ENCODE results near the gene TMEM86A. TPM values are rescaled to one million over a fixed set of nuclear protein-coding genes. Genes with fewer than 3 reads are reported as not detected.

Gene TMEM86A
- total RNA-seq, 1 donor from 2014 or later = 0.53 TPM

- FAIRE-seq (no peak), DNase-seq (ENCODE audit: low read depth) (no peak)
- Histone ChIP-seq H3K4me3 (ENCODE audit: low read depth, low read length) (no peak overlapping the region), H3K27me3 (ENCODE audit: control insufficient read depth, insufficient read depth, low read length) (no peaks in the 10 kb centered on the region), H3K36me3 (ENCODE audit: control insufficient read depth, insufficient read depth, low read length) (no peaks in the 10 kb centered on the region)
- TF ChIP-seq, protein P1, sequence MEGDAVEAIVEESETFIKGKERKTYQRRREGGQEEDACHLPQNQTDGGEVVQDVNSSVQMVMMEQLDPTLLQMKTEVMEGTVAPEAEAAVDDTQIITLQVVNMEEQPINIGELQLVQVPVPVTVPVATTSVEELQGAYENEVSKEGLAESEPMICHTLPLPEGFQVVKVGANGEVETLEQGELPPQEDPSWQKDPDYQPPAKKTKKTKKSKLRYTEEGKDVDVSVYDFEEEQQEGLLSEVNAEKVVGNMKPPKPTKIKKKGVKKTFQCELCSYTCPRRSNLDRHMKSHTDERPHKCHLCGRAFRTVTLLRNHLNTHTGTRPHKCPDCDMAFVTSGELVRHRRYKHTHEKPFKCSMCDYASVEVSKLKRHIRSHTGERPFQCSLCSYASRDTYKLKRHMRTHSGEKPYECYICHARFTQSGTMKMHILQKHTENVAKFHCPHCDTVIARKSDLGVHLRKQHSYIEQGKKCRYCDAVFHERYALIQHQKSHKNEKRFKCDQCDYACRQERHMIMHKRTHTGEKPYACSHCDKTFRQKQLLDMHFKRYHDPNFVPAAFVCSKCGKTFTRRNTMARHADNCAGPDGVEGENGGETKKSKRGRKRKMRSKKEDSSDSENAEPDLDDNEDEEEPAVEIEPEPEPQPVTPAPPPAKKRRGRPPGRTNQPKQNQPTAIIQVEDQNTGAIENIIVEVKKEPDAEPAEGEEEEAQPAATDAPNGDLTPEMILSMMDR (IDR thresholded peaks at IDR 0.05; ENCODE audit: insufficient read depth, low read length, severe bottlenecking) = no peak
Observed at GRCh38 chr11:18737642-18738041, 39.1 kb downstream of the TMEM86A start.

DNA sequence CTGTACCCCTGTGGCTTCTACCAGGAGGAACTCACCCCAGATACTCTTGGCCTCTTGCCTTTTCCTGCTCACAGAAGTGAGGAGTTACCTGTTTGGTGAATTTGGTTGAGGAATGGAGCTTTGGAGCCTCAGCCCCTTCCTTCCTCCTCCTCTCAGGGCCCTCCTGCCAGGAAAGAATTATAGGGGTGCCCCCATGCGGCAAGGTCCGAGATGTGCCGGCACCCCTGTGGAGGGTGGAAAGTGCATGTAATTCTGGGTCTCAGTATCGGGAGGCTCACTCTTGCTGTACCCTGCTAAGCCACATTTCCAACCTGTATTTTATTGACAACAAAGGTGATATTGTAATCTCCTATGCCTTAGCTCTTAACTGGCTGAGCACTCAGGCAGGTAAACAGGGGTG lies 41.1 kb downstream of the TMEM86A start:
- no peaks in the 10 kb centered on the region for H3K27me3 ChIP-seq (ENCODE audit: control insufficient read depth, insufficient read depth, low read length)
- DNase-seq (ENCODE audit: low read depth) (no peak), FAIRE-seq (no peak)
- H3K4me3 ChIP-seq (ENCODE audit: low read depth, low read length) = no peak overlapping the region
- H3K36me3 ChIP-seq (ENCODE audit: control insufficient read depth, insufficient read depth, low read length) = no peaks in the 10 kb centered on the region
- TF ChIP-seq, protein P1 (IDR thresholded peaks at IDR 0.05; ENCODE audit: insufficient read depth, low read length, severe bottlenecking) = no peak

- DNase-seq (ENCODE audit: low read depth) (no peak), FAIRE-seq (no peak)
- H3K36me3 ChIP-seq (ENCODE audit: control insufficient read depth, insufficient read depth, low read length) = no peaks in the 10 kb centered on the region
- no peak overlapping the region for H3K4me3 ChIP-seq (ENCODE audit: low read depth, low read length)
- no peaks in the 10 kb centered on the region for H3K27me3 ChIP-seq (ENCODE audit: control insufficient read depth, insufficient read depth, low read length)
- TF ChIP-seq, protein P1 (IDR thresholded peaks at IDR 0.05; ENCODE audit: insufficient read depth, low read length, severe bottlenecking) = no peak
Observed at GRCh38 chr11:18741783-18742182, 43.2 kb downstream of the TMEM86A start.

DNA sequence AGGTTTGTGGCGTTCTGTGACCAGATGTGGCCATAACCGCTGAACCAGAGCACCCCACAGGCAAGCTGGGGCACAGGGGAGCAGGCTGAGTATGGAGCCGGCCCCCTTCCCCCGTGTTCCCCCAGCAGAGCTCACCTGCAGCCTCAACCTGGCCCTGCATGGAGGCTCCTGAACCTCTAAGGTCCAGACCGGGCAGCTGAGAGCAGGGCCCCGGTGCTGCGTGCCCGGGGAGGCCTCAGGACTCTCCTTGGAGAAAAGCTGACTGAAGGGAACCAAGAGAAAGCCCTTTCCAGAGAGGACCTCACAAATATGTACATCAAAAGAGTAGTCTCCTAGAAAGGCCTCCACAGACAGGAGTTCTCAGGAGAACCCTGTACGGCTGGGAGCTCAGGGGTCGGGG lies 44.8 kb downstream of the TMEM86A start:
- no peak for DNase-seq (ENCODE audit: low read depth)
- Histone ChIP-seq H3K4me3 (ENCODE audit: low read depth, low read length) (no peak overlapping the region), H3K36me3 (ENCODE audit: control insufficient read depth, insufficient read depth, low read length) (no peaks in the 10 kb centered on the region), H3K27me3 (ENCODE audit: control insufficient read depth, insufficient read depth, low read length) (no peaks in the 10 kb centered on the region)
- FAIRE-seq = no peak
- TF ChIP-seq, protein P1 (IDR thresholded peaks at IDR 0.05; ENCODE audit: insufficient read depth, low read length, severe bottlenecking) = no peak

DNA sequence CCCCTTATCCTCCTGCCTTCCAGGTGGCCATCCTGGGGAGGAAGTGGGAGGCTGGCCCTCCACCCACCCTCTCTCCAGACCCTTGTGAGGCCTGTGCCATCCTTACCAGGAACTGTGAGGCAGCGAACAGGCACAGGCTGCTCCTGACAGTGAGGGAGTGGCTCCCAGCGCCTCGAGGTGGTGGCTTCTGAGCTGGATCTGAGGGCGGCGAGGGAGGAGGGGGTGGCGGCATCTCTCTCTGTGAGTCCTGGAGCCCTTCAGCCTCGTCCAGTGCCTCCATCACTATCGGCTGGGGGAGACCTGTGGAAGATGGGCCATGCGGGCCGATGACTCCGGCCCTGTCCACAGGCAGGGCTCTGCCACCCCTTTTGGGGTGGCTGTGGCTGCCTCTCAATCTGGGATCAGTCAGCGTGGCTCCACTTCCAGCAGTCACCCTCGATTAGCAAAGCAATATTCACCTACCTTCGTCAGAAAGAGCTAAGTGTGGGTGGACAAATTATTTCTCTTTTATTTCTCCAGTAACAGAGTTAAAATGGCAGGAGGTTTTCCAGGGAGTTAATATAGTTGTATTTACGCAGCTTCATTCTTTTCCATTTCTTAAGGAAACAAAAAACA lies 45.4 kb downstream of the TMEM86A start:
- TF ChIP-seq, protein P1 (IDR thresholded peaks at IDR 0.05; ENCODE audit: insufficient read depth, low read length, severe bottlenecking) = no peak
- no peak for DNase-seq (ENCODE audit: low read depth)
- no peak for FAIRE-seq
- Histone ChIP-seq H3K4me3 (ENCODE audit: low read depth, low read length) (no peak overlapping the region), H3K27me3 (ENCODE audit: control insufficient read depth, insufficient read depth, low read length) (no peaks in the 10 kb centered on the region), H3K36me3 (ENCODE audit: control insufficient read depth, insufficient read depth, low read length) (no peaks in the 10 kb centered on the region)

DNA sequence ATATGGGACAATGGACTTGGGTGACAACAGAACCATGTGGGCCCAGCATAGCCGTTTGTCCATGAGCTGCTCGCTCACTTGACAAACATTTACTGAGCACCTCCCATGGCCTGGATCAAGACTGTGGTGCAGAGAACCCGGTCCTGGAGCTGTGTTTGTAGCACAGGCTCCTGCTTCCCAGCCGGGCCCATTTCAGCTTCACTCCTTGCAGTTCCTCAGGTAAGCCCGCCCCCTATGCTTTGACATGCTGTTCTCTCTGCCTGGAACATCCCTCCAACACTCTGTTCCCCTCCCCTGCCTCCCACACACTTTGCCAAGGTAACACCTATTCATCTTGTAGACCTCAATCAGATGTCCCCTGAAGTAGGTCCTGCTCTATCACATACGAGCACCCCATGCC lies 46.7 kb downstream of the TMEM86A start:
- TF ChIP-seq, protein P1 (IDR thresholded peaks at IDR 0.05; ENCODE audit: insufficient read depth, low read length, severe bottlenecking) = no peak
- no peak for FAIRE-seq
- Histone ChIP-seq H3K4me3 (ENCODE audit: low read depth, low read length) (no peak overlapping the region), H3K36me3 (ENCODE audit: control insufficient read depth, insufficient read depth, low read length) (no peaks in the 10 kb centered on the region), H3K27me3 (ENCODE audit: control insufficient read depth, insufficient read depth, low read length) (no peaks in the 10 kb centered on the region)
- no peak for DNase-seq (ENCODE audit: low read depth)
